Gastroesophageal sphincter (tissue), 3 donors: ENCODE data around the gene MAML3.

Experiments
- EP300 ChIP-seq: sonication (generic); formaldehyde crosslinking; IDR thresholded peaks from one replicate; pipeline ENCODE4 v1.6.1; 2017; ENCODE audit warnings: antibody characterized with exemption, mild to moderate bottlenecking
- TF ChIP-seq, protein P1 (sequence below), 4 experiments: fragments of 200-600 bp in 2 of 4; fragments of 450-650 bp in 2 of 4; sonication (generic) in 1 of 4; IDR thresholded peaks; one replicate each; pipeline ENCODE4 v1.5.1; 2017 to 2019; ENCODE audit warnings: antibody characterized with exemption in 4 of 4, mild to moderate bottlenecking in 2 of 4, moderate library complexity in 2 of 4

GRCh38 chr4:139813881-139814280 is 340.1 kb downstream of the MAML3 start:
- TF ChIP-seq, protein P1, sequence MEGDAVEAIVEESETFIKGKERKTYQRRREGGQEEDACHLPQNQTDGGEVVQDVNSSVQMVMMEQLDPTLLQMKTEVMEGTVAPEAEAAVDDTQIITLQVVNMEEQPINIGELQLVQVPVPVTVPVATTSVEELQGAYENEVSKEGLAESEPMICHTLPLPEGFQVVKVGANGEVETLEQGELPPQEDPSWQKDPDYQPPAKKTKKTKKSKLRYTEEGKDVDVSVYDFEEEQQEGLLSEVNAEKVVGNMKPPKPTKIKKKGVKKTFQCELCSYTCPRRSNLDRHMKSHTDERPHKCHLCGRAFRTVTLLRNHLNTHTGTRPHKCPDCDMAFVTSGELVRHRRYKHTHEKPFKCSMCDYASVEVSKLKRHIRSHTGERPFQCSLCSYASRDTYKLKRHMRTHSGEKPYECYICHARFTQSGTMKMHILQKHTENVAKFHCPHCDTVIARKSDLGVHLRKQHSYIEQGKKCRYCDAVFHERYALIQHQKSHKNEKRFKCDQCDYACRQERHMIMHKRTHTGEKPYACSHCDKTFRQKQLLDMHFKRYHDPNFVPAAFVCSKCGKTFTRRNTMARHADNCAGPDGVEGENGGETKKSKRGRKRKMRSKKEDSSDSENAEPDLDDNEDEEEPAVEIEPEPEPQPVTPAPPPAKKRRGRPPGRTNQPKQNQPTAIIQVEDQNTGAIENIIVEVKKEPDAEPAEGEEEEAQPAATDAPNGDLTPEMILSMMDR (IDR thresholded peaks at IDR 0.05) = no peak
- no peak for TF ChIP-seq EP300
